H1 (cell line): ENCODE measurements around the gene ASIC2. TPM values are rescaled to one million over a fixed set of nuclear protein-coding genes. Genes with fewer than 3 reads are reported as not detected.

ENCODE experiments used
- CTCF ChIA-PET: fragments of 300-600 bp; sonication (Branson Sonifier 250); formaldehyde crosslinking; loops from one replicate; lab custom pipeline; 2021; ENCODE audit not compliant: partially characterized antibody; lab: Charles Lee
- POLR2A ChIA-PET: fragments of 300-600 bp; sonication (Branson Sonifier 250); formaldehyde crosslinking; loops from one replicate; lab custom pipeline; 2021; ENCODE audit warnings: inconsistent platforms; ENCODE audit not compliant: partially characterized antibody; lab: Charles Lee
- DNase-seq, 2 experiments: peaks; one replicate each; pipeline versions ENCODE4 v3.0.0 to v3.0.0-alpha.2; 2010 to 2022; ENCODE audit warnings: low spot score in 2 of 2, low read depth in 1 of 2, mixed read lengths in 1 of 2
- FAIRE-seq: peaks from 2 replicates; lab custom pipeline; 2011; peaks lifted over from hg19 to GRCh38; lab: Jason Lieb, UNC
- H2AFZ ChIP-seq: 2 replicates; pipeline ENCODE4 v1.8.1; 2012; ENCODE audit warnings: low read length, inconsistent platforms
- H2AK5ac ChIP-seq: 2 replicates; pipeline ENCODE4 v1.6.1; 2013; ENCODE audit warnings: low read depth, low read length
- H2BK120ac ChIP-seq: replicated peaks from 2 replicates; pipeline ENCODE3; 2013; ENCODE audit warnings: low read depth, low read length, inconsistent platforms
- H2BK12ac ChIP-seq: 2 replicates; pipeline ENCODE4 v1.6.1; 2013; ENCODE audit warnings: low read depth, low read length
- H2BK15ac ChIP-seq: 2 replicates; pipeline ENCODE4 v1.6.1; 2013; ENCODE audit warnings: low read length
- H2BK20ac ChIP-seq: 2 replicates; pipeline ENCODE4 v1.6.1; 2013; ENCODE audit warnings: low read length
- H2BK5ac ChIP-seq: 2 replicates; pipeline ENCODE4 v1.6.1; 2013; ENCODE audit warnings: low read depth, low read length
- H3K14ac ChIP-seq: 2 replicates; pipeline ENCODE4 v1.6.1; 2013; ENCODE audit warnings: inconsistent platforms; ENCODE audit not compliant: insufficient read length
- H3K18ac ChIP-seq: 2 replicates; pipeline ENCODE4 v1.6.1; 2013; ENCODE audit warnings: low read length; ENCODE audit errors: extremely low read depth
- H3K23ac ChIP-seq: 2 replicates; pipeline ENCODE4 v1.6.1; 2013; ENCODE audit warnings: inconsistent platforms; ENCODE audit not compliant: insufficient read length
- H3K23me2 ChIP-seq: 2 replicates; pipeline ENCODE4 v1.6.1; 2013; ENCODE audit warnings: low read depth, low read length
- H3K27ac ChIP-seq: 2 replicates; pipeline ENCODE4 v1.6.1; 2011; ENCODE audit warnings: low read depth, low read length, inconsistent platforms
- H3K27me3 ChIP-seq, 4 experiments: replicated peaks in 1 of 4; 1 replicate in 1 of 4; 2 replicates in 3 of 4; pipeline versions ENCODE4 v1.6.1 to v1.8.1; 2011 to 2013; ENCODE audit warnings: low read length in 3 of 4, mild to moderate bottlenecking in 3 of 4, inconsistent platforms in 2 of 4, mixed read lengths in 2 of 4, moderate library complexity in 1 of 4; ENCODE audit not compliant: control insufficient read depth in 3 of 4, insufficient read depth in 3 of 4; ENCODE audit errors: extremely low read depth in 1 of 4
- H3K36me3 ChIP-seq, 4 experiments: 2 replicates each; pipeline versions ENCODE4 v1.6.1 to v1.8.1; 2011 to 2013; ENCODE audit warnings: mild to moderate bottlenecking in 4 of 4, low read length in 3 of 4, moderate library complexity in 2 of 4, control low read depth in 1 of 4, inconsistent platforms in 1 of 4; ENCODE audit not compliant: insufficient read depth in 4 of 4, control insufficient read depth in 2 of 4
- H3K4ac ChIP-seq: replicated peaks from 2 replicates; pipeline ENCODE3; 2013; ENCODE audit warnings: low read length, low read depth, mixed read lengths, inconsistent platforms; ENCODE audit not compliant: insufficient read length
- H3K4me1 ChIP-seq, 4 experiments: replicated peaks in 1 of 4; 1 replicate in 1 of 4; 2 replicates in 3 of 4; pipeline versions ENCODE4 v1.6.1 to v1.8.1; 2011 to 2013; ENCODE audit warnings: low read length in 3 of 4, inconsistent platforms in 2 of 4, mixed read lengths in 1 of 4; ENCODE audit not compliant: insufficient read depth in 4 of 4, control insufficient read depth in 3 of 4
- H3K4me2 ChIP-seq, 2 experiments: 2 replicates each; pipeline versions ENCODE4 v1.6.1 to v1.8.1; 2011 to 2013; ENCODE audit warnings: low read depth in 2 of 2, low read length in 2 of 2, control low read depth in 1 of 2, inconsistent platforms in 1 of 2, mild to moderate bottlenecking in 1 of 2; ENCODE audit not compliant: insufficient read depth in 1 of 2
- H3K4me3 ChIP-seq, 4 experiments: fragments of 200-600, 300-600 bp in 1 of 4; sonication (generic), shearing (Covaris generic), sonication (Bioruptor Twin) in 1 of 4; 2 replicates each; pipeline versions ENCODE4 v1.5.1 to v1.8.1; 2011 to 2016; ENCODE audit warnings: low read length in 4 of 4, low read depth in 3 of 4, control low read depth in 2 of 4, inconsistent platforms in 2 of 4, mild to moderate bottlenecking in 2 of 4, mixed read lengths in 1 of 4, moderate library complexity in 1 of 4; ENCODE audit not compliant: insufficient read depth in 2 of 4; ENCODE audit errors: extremely low read depth in 1 of 4
- H3K56ac ChIP-seq: replicated peaks from 2 replicates; pipeline ENCODE3; 2013; ENCODE audit warnings: low read depth, mild to moderate bottlenecking, mixed read lengths, low read length, inconsistent platforms; ENCODE audit not compliant: insufficient read length
- H3K79me1 ChIP-seq: 2 replicates; pipeline ENCODE4 v1.6.1; 2013; ENCODE audit warnings: low read depth, low read length, control low read depth
- H3K79me2 ChIP-seq, 2 experiments: 2 replicates each; pipeline versions ENCODE4 v1.6.1 to v1.8.1; 2012 to 2013; ENCODE audit warnings: low read length in 2 of 2, mild to moderate bottlenecking in 2 of 2, inconsistent platforms in 1 of 2; ENCODE audit not compliant: insufficient read depth in 2 of 2, control insufficient read depth in 1 of 2
- H3K9ac ChIP-seq, 4 experiments: replicated peaks in 1 of 4; 1 replicate in 1 of 4; 2 replicates in 3 of 4; pipeline versions ENCODE4 v1.6.1 to v1.8.1; 2011 to 2013; ENCODE audit warnings: low read depth in 3 of 4, low read length in 3 of 4, control low read depth in 2 of 4, mild to moderate bottlenecking in 2 of 4, moderate library complexity in 2 of 4, inconsistent platforms in 1 of 4; ENCODE audit errors: extremely low read depth in 1 of 4
- H3K9me3 ChIP-seq, 2 experiments: 2 replicates each; pipeline versions ENCODE4 v1.6.1 to v1.8.1; 2012 to 2013; ENCODE audit warnings: mild to moderate bottlenecking in 2 of 2, moderate library complexity in 2 of 2, control low read depth in 1 of 2, inconsistent platforms in 1 of 2, low read depth in 1 of 2, low read length in 1 of 2, mixed read lengths in 1 of 2; ENCODE audit not compliant: insufficient read depth in 2 of 2
- H4K20me1 ChIP-seq, 2 experiments: replicated peaks in 1 of 2; 2 replicates each; pipeline versions ENCODE3 to v1.8.1; 2011 to 2013; ENCODE audit warnings: inconsistent platforms in 2 of 2, low read length in 2 of 2, mild to moderate bottlenecking in 1 of 2; ENCODE audit not compliant: insufficient read depth in 2 of 2, control insufficient read depth in 1 of 2
- H4K5ac ChIP-seq: 2 replicates; pipeline ENCODE4 v1.6.1; 2013; ENCODE audit warnings: low read length, low read depth, mixed read lengths, inconsistent platforms; ENCODE audit not compliant: insufficient read length
- H4K8ac ChIP-seq: 2 replicates; pipeline ENCODE4 v1.8.0; 2013; ENCODE audit warnings: mild to moderate bottlenecking, moderate library complexity, low read length, inconsistent platforms; ENCODE audit not compliant: insufficient read depth; ENCODE audit errors: extremely low read depth
- H4K91ac ChIP-seq: replicated peaks from 2 replicates; pipeline ENCODE3; 2013; ENCODE audit warnings: low read length, mixed read lengths, inconsistent platforms; ENCODE audit not compliant: insufficient read length
- BACH1 ChIP-seq: IDR thresholded peaks from 2 replicates; pipeline ENCODE4 v1.6.1; 2012; ENCODE audit warnings: low read length, improper control_type of control experiment
- CHD1 ChIP-seq: IDR thresholded peaks from 2 replicates; pipeline ENCODE4 v1.6.1; 2012; ENCODE audit warnings: low read depth, low read length, improper control_type of control experiment
- CREB1 ChIP-seq: IDR thresholded peaks from 2 replicates; pipeline ENCODE4 v1.6.1; 2012; ENCODE audit warnings: inconsistent platforms
- EGR1 ChIP-seq: IDR thresholded peaks from 2 replicates; pipeline ENCODE4 v1.6.1; 2011; ENCODE audit warnings: low read depth, low read length, borderline replicate concordance
- EP300 ChIP-seq, 2 experiments: IDR thresholded peaks; 1 replicate in 1 of 2; 2 replicates in 1 of 2; pipeline ENCODE4 v1.6.1; 2011 to 2012; ENCODE audit warnings: low read depth in 2 of 2, low read length in 2 of 2, mild to moderate bottlenecking in 2 of 2, borderline replicate concordance in 1 of 2, inconsistent platforms in 1 of 2, moderate library complexity in 1 of 2
- FOSL1 ChIP-seq: IDR thresholded peaks from 2 replicates; pipeline ENCODE4 v1.6.1; 2011; ENCODE audit warnings: mild to moderate bottlenecking, low read depth, low read length, moderate library complexity; ENCODE audit not compliant: insufficient read depth
- HDAC6 ChIP-seq: IDR thresholded peaks from one replicate; pipeline ENCODE4 v1.7.1; 2012; ENCODE audit warnings: low read depth, mild to moderate bottlenecking, inconsistent platforms, low read length, moderate library complexity
- JUN ChIP-seq: IDR thresholded peaks from 2 replicates; pipeline ENCODE4 v1.6.1; 2011; ENCODE audit warnings: low read depth, mild to moderate bottlenecking, improper control_type of control experiment, low read length
- PHF8 ChIP-seq: fragments of 200-600 bp; sonication (generic); conservative IDR thresholded peaks from 2 replicates; pipeline ENCODE4 v1.7.1; 2012; ENCODE audit warnings: low read depth, mild to moderate bottlenecking, inconsistent platforms, low read length, moderate library complexity
- POLR2AphosphoS5 ChIP-seq: IDR thresholded peaks from 2 replicates; pipeline ENCODE4 v1.6.1; 2011; ENCODE audit warnings: low read depth, low read length
- RFX5 ChIP-seq: IDR thresholded peaks from 2 replicates; pipeline ENCODE4 v1.6.1; 2011; ENCODE audit warnings: low read depth, low read length, improper control_type of control experiment, borderline replicate concordance
- SIN3A ChIP-seq, 2 experiments: IDR thresholded peaks in 1 of 2; conservative IDR thresholded peaks in 1 of 2; 2 replicates each; pipeline ENCODE4 v1.6.1; 2011 to 2012; ENCODE audit warnings: low read length in 2 of 2, improper control_type of control experiment in 1 of 2, low read depth in 1 of 2, mild to moderate bottlenecking in 1 of 2
- WGBS, 2 experiments: shearing (Covaris generic) in 1 of 2; methylation state at CpG; one replicate each; pipeline versions ENCODE4 v1.1.6 to v1.1.7; 2013 to 2015; ENCODE audit warnings: low lambda C conversion rate in 2 of 2, mixed read lengths in 2 of 2, inconsistent platforms in 1 of 2, low coverage in 1 of 2, missing lambda C conversion rate in 1 of 2; ENCODE audit not compliant: insufficient replicate concordance in 2 of 2, insufficient coverage in 1 of 2, insufficient read length in 1 of 2; ENCODE audit errors: extremely low coverage in 1 of 2, missing lambda C conversion rate in 1 of 2; 5-methylcytosine and 5-hydroxymethylcytosine counted together
- polyA plus RNA-seq, 7 experiments: library from polyadenylated mRNA; depleted of rRNA in 3 of 7; stranded (reverse) in 5 of 7; unstranded in 2 of 7; fragments of >200 nt in 5 of 7; fragments of 200-250 nt in 2 of 7; gene quantifications; 1 replicate in 5 of 7; 2 replicates in 1 of 7; 4 replicates in 1 of 7; pipeline versions ENCODE4 v1.2.1 to v1.2.3, GENCODE V29; 2011 to 2013; ENCODE audit warnings: missing spikeins in 2 of 7, mixed read lengths in 2 of 7
- total RNA-seq: library from RNA; stranded (reverse); fragmentation: NEBNext Ultra II Directional; extraction: Animal tissue kit (Norgen Biotek cat#: 25700); gene quantifications from 2 replicates; pipeline ENCODE4 v1.2.1, GENCODE V29; 2021
- TF ChIP-seq, protein P1 (sequence below): IDR thresholded peaks from 2 replicates; pipeline ENCODE4 v1.6.1; 2011; ENCODE audit warnings: low read depth, mild to moderate bottlenecking, low read length; ENCODE audit not compliant: insufficient read depth

ASIC2 gene
- total and polyA plus RNA-seq, 2 of the 8 experiments (the other 6 are each of a cell fraction or from before 2014, with no cell fraction given), result 0.86 to 1.2 TPM

DNA sequence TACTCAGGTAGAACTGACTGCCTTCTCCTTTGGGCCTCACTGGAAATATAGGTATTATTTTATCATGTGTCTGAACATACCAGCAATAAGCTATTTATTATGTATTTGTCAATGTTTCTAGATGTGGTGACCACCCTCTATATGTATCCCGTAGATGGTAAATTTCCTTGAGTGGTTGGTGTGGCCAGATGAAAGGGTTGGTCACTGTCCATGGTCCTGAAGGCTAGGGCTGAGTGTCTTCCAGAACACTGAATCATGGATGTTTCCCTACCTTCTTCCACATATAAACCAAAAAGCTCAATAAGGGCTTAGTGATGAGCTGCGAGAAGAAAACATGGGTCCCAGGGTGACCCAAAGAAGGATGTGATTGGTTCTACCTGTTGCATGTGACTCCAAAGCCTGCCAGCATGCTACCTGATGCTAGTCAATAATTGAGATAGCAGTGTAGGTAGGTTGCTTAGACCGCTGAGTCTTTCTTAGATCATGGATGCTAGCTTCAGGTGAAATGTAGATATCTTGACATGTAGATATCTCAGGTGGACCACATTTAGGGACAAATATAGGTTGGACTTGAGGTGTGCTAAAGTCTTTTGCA, 150.3 kb downstream of the ASIC2 start:
- ChIA-PET CTCF (interaction anchor here (1.4 to 2.0 kb wide), 2 partner anchors 51 to 150 kb away, joined by 4 to 5 read pairs; partner anchors contain the start of gene ASIC2), POLR2A (no interaction called here)
- Histone ChIP-seq H4K8ac (no peak overlapping the region), H3K56ac (no peak overlapping the region), H2BK15ac (no peak overlapping the region), H4K5ac (no peak overlapping the region), H2BK12ac (no peak overlapping the region), H2BK5ac (no peak overlapping the region), H2BK20ac (no peak overlapping the region), H3K27ac (no peak overlapping the region), H3K36me3 (no peaks in the 10 kb centered on the region), H3K9me3 (no peaks in the 10 kb centered on the region), H3K4me2 (no peak overlapping the region), H2BK120ac (no peak overlapping the region), H3K14ac (no peak overlapping the region), H3K79me1 (no peaks in the 10 kb centered on the region), H3K27me3 (no peaks in the 10 kb centered on the region; a peak in 1 of 7 replicates), H3K4me1 (peaks cover 0 to 10% (median 3%) of the 10 kb centered on the region in 4 experiments; a peak in 3 of 7 replicates), H3K9ac (no peak overlapping the region), H2AFZ (no peak overlapping the region), H3K23me2 (no peaks in the 10 kb centered on the region), H3K23ac (no peak overlapping the region), H3K79me2 (no peaks in the 10 kb centered on the region), H3K4ac (no peak overlapping the region), H4K20me1 (no peaks in the 10 kb centered on the region), H3K18ac (no peak overlapping the region), H2AK5ac (no peak overlapping the region), H3K4me3 (no peak overlapping the region), H4K91ac (no peak overlapping the region)
- no peak for FAIRE-seq
- DNase-seq, result peak in 1 of 2 experiments; percentile 73
- 90% methylated on average over 3 of the region's 3 CpGs; no CpG with 5 or more reads in 1 of the 2 experiments for WGBS, 2 experiments
- TF ChIP-seq SIN3A (conservative IDR thresholded peaks at IDR 0.05 in 1 of 2, IDR thresholded peaks at IDR 0.05 in 1 of 2; ENCODE audit: low read depth in 1 of 2, low read length in 2 of 2) (no peak), EP300 (IDR thresholded peaks at IDR 0.05; ENCODE audit: borderline replicate concordance in 1 of 2, low read depth in 2 of 2, low read length in 2 of 2) (no peak), BACH1 (no peak), EGR1 (no peak), JUN (no peak), PHF8 (no peak), CHD1 (no peak), RFX5 (no peak), HDAC6 (no peak), POLR2AphosphoS5 (no peak), CREB1 (no peak), FOSL1 (no peak)
- TF ChIP-seq, protein P1, sequence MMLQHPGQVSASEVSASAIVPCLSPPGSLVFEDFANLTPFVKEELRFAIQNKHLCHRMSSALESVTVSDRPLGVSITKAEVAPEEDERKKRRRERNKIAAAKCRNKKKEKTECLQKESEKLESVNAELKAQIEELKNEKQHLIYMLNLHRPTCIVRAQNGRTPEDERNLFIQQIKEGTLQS, result no peak
